ENCODE measurements around the gene CXCL9.

DNA sequence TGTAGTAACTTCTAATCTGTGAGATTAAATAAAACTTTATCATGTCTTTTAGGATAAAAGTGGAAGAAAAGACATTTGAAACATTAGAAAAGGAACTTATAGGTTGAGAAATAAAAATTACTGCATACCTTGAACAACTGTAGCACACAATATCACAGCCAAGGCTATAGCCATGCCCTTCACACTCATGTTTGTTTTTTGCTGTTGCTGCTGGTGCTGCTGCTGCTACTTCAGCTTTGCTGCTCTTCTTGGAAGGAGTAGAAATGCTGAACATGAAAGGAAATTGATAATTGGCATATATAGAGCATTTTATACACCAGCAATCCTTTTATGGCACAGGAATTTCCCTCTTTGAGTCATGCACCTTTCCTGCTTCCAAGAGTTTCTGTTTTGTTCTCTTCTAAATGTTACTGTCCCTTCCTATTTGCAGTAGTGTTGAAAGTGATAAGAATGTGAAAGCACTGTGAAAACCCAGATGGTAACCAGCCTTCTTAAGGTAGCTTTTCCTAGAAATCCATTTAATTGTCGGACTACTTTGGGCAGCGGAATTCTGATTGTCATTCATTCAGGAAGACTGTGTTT lies 28.6 kb upstream of the CXCL9 start, which contains the start of gene CXCL11:
- no peak for TF ChIP-seq EZH2 (IDR thresholded peaks at IDR 0.05; ENCODE audit: low read length, unreplicated experiment)
- TF ChIP-seq, protein P1, sequence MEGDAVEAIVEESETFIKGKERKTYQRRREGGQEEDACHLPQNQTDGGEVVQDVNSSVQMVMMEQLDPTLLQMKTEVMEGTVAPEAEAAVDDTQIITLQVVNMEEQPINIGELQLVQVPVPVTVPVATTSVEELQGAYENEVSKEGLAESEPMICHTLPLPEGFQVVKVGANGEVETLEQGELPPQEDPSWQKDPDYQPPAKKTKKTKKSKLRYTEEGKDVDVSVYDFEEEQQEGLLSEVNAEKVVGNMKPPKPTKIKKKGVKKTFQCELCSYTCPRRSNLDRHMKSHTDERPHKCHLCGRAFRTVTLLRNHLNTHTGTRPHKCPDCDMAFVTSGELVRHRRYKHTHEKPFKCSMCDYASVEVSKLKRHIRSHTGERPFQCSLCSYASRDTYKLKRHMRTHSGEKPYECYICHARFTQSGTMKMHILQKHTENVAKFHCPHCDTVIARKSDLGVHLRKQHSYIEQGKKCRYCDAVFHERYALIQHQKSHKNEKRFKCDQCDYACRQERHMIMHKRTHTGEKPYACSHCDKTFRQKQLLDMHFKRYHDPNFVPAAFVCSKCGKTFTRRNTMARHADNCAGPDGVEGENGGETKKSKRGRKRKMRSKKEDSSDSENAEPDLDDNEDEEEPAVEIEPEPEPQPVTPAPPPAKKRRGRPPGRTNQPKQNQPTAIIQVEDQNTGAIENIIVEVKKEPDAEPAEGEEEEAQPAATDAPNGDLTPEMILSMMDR (conservative IDR thresholded peaks at IDR 0.05; ENCODE audit: low read depth, low read length) = no peak
